GM18519 (cell line): ENCODE measurements around the gene SURF1.
"Not testable (repeated sequence)": the region's sequence is repeated elsewhere in the genome, so short reads cannot be mapped to it uniquely, and the experiment has no call there.

Source experiments
- ATAC-seq: cut with Tn5 transposase; IDR thresholded peaks from one replicate; pipeline ENCODE4 v1.9.1; 2021; ENCODE audit warnings: mild to moderate bottlenecking, moderate library complexity; ENCODE audit not compliant: unreplicated experiment, low FRiP score

Gene SURF1

GRCh38 chr9:133327834-133328484, 28.3 kb downstream of the SURF1 start:
- ATAC-seq: no peak

GRCh38 chr9:133327021-133327420, 29.3 kb downstream of the SURF1 start:
- ATAC-seq: not testable (repeated sequence)

GRCh38 chr9:133323991-133324703, 32.1 kb downstream of the SURF1 start:
- ATAC-seq: no peak

GRCh38 chr9:133323211-133323610, 33.1 kb downstream of the SURF1 start:
- ATAC-seq: no peak

- ATAC-seq: no peak
Measured at GRCh38 chr9:133322701-133323100, 33.6 kb downstream of the SURF1 start.

- ATAC-seq: no peak
Measured at GRCh38 chr9:133321411-133321935, 34.8 kb downstream of the SURF1 start.

GRCh38 chr9:133320421-133320881, 35.8 kb downstream of the SURF1 start:
- ATAC-seq: no peak

- ATAC-seq: not testable (repeated sequence)
Measured at GRCh38 chr9:133317551-133317950, 38.7 kb downstream of the SURF1 start.

- ATAC-seq: no peak
Measured at GRCh38 chr9:133315997-133316396, 40.3 kb downstream of the SURF1 start.

GRCh38 chr9:133309608-133310007, 46.7 kb downstream of the SURF1 start:
- no peak for ATAC-seq

GRCh38 chr9:133307301-133307700, 49.0 kb downstream of the SURF1 start:
- no peak for ATAC-seq

GRCh38 chr9:133306242-133307204, 49.8 kb downstream of the SURF1 start:
- no peak for ATAC-seq

GRCh38 chr9:133305731-133306130, 50.6 kb downstream of the SURF1 start:
- no peak for ATAC-seq

- ATAC-seq: no peak
Measured at GRCh38 chr9:133304477-133305377, 51.6 kb downstream of the SURF1 start.

GRCh38 chr9:133304158-133304470, 52.2 kb downstream of the SURF1 start:
- ATAC-seq: no peak

GRCh38 chr9:133303266-133304157, 52.8 kb downstream of the SURF1 start:
- ATAC-seq: no peak
